IPS-20b (cell line): ENCODE results near the gene TNFRSF18.

ENCODE experiments used
- H3K27ac ChIP-seq: one replicate; pipeline ENCODE4 v1.5.1; 2013; ENCODE audit warnings: low read length
- H3K27me3 ChIP-seq: 2 replicates; pipeline ENCODE4 v1.6.1; 2013; ENCODE audit warnings: mild to moderate bottlenecking, low read length, inconsistent platforms; ENCODE audit not compliant: insufficient read depth
- H3K36me3 ChIP-seq: 2 replicates; pipeline ENCODE4 v1.6.1; 2013; ENCODE audit warnings: low read depth, mild to moderate bottlenecking, inconsistent platforms, low read length, moderate library complexity; ENCODE audit not compliant: insufficient read depth
- H3K4me1 ChIP-seq: 2 replicates; pipeline ENCODE4 v1.6.1; 2013; ENCODE audit warnings: mild to moderate bottlenecking, control low read depth, inconsistent platforms, low read length, moderate library complexity; ENCODE audit not compliant: insufficient read depth
- H3K4me3 ChIP-seq: 2 replicates; pipeline ENCODE4 v1.5.1; 2013; ENCODE audit warnings: mild to moderate bottlenecking, low read length, inconsistent platforms
- H3K9ac ChIP-seq: 2 replicates; pipeline ENCODE4 v1.6.1; 2013; ENCODE audit warnings: low read depth, mild to moderate bottlenecking, inconsistent platforms, low read length, moderate library complexity
- H3K9me3 ChIP-seq: 2 replicates; pipeline ENCODE4 v1.6.1; 2013; ENCODE audit warnings: mild to moderate bottlenecking, low read depth, low read length, inconsistent platforms; ENCODE audit not compliant: insufficient read depth

The TNFRSF18 gene

GRCh38 chr1:1157426-1157913 is 48.9 kb downstream of the TNFRSF18 start:
- H3K27me3 ChIP-seq = no peaks in the 10 kb centered on the region; the same call in 1 of the 2 replicates
- no peaks in the 10 kb centered on the region for H3K36me3 ChIP-seq
- H3K4me1 ChIP-seq = no peaks in the 10 kb centered on the region; the same call in 1 of the 2 replicates
- peak overlapping the region; percentile 94 for H3K27ac ChIP-seq
- peak overlapping the region; percentile 70 for H3K4me3 ChIP-seq
- peak overlapping the region; percentile 78 for H3K9ac ChIP-seq
- peaks cover 5% of the 10 kb centered on the region for H3K9me3 ChIP-seq

- Histone ChIP-seq H3K27ac (no peak overlapping the region), H3K27me3 (no peaks in the 10 kb centered on the region; the same call in 1 of the 2 replicates), H3K36me3 (no peaks in the 10 kb centered on the region), H3K9me3 (peaks cover 5% of the 10 kb centered on the region), H3K4me3 (no peak overlapping the region), H3K4me1 (no peaks in the 10 kb centered on the region; the same call in 1 of the 2 replicates), H3K9ac (no peak overlapping the region)
These were observed 49.4 kb downstream of the TNFRSF18 start for GRCh38 chr1:1157033-1157365.

DNA sequence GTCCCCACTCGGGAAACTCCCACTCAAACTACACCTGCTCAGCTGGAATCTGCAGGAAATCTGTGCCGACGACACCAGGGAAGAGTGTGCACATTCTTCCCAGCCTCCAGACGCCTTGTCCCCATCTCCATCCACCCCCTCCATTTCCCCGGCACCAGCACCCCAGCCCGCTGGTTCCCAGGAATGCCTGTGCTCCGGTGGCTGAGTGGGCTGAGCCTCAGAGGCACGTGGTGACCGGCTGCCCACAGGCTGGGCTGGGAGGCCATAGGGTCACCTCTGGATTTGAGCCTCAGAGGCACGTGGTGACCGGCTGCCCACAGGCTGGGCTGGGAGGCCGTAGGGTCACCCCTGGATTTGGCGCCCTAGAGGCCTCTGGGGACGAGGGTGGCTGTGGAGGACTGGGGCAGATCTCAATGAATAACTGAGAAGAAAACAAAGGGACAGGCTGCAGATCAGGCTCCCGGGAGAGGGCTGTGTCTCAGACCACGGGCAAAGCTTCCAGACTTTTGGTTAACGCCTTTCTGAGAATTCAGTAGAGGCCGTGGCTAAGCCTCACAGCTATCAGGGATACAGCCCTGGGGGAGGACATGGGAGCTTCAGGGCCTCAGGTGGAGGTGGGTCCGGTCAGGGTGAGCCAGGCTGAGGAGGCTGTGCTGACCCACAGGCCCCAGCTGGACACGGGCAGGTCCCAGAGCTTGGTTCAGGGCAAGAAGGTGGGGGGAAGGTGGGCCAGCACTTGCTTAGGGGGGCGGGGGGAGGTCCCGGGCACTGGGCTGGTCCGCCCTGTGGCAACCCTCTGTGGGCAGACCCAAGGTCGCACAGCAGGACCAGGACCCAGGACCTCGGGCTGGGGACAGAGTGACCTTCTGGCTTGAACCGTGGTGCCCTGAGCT is 50.0 kb downstream of the TNFRSF18 start:
- Histone ChIP-seq H3K4me3 (no peak overlapping the region), H3K27me3 (no peaks in the 10 kb centered on the region; the same call in 1 of the 2 replicates), H3K27ac (no peak overlapping the region), H3K4me1 (no peaks in the 10 kb centered on the region), H3K36me3 (no peaks in the 10 kb centered on the region), H3K9ac (no peak overlapping the region), H3K9me3 (peaks cover 5% of the 10 kb centered on the region)

DNA sequence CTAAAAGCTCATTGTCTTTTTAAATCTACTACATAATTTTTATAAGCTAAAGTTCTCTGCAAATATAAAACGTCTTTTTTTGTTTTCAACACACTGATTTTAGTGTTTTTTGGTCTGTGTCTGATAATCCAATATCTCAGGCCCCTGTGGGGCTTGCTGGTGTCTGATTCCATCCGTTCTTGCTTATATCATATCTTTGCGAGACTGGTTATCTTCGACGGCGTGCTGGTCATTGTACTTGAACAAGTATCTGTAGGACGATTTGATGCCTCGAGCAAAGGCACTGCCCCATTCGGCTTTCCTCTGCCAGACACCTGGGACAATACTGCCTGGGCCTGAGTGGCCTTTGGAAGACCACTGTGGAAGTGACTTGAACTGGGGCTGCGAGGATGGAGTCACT is 51.1 kb downstream of the TNFRSF18 start:
- Histone ChIP-seq H3K27me3 (no peaks in the 10 kb centered on the region; the same call in 1 of the 2 replicates), H3K36me3 (no peaks in the 10 kb centered on the region), H3K9ac (no peak overlapping the region), H3K4me3 (no peak overlapping the region), H3K9me3 (peaks cover 5% of the 10 kb centered on the region), H3K4me1 (no peaks in the 10 kb centered on the region), H3K27ac (no peak overlapping the region)

- H3K9me3 ChIP-seq = peaks cover 5% of the 10 kb centered on the region
- H3K27me3 ChIP-seq = no peaks in the 10 kb centered on the region; the same call in 1 of the 2 replicates
- H3K9ac ChIP-seq = no peak overlapping the region
- no peak overlapping the region for H3K4me3 ChIP-seq
- H3K4me1 ChIP-seq = no peaks in the 10 kb centered on the region
- H3K27ac ChIP-seq = no peak overlapping the region
- H3K36me3 ChIP-seq = no peaks in the 10 kb centered on the region
These were observed 52.5 kb downstream of the TNFRSF18 start for GRCh38 chr1:1153874-1154273.
